Vagina (tissue), 2 donors: ENCODE measurements around the gene TASP1. TPM values are rescaled to one million over a fixed set of nuclear protein-coding genes. Genes with fewer than 3 reads are reported as not detected.

Experiments used
- DNase-seq, 2 donors: peaks; one replicate each; pipeline ENCODE4 v3.0.0-alpha.2; 2017; ENCODE audit errors: extremely low spot score in 2 of 2
- H3K27ac ChIP-seq: fragments of 200-600 bp; sonication (generic); one replicate; pipeline ENCODE4 v1.5.1; 2019
- H3K27me3 ChIP-seq: fragments of 200-600 bp; sonication (generic); one replicate; pipeline ENCODE4 v1.5.1; 2019
- H3K36me3 ChIP-seq, 2 donors: fragments of 200-600 bp; sonication (generic); one replicate each; pipeline ENCODE4 v1.5.1; 2017 to 2019
- H3K4me1 ChIP-seq: fragments of 200-600 bp; sonication (generic); one replicate; pipeline ENCODE4 v1.5.1; 2019
- H3K4me3 ChIP-seq, 2 donors: fragments of 200-600 bp; sonication (generic); 1 replicate in 1 of 2; 2 replicates in 1 of 2; pipeline ENCODE4 v1.5.1; 2016 to 2019
- H3K9me3 ChIP-seq: fragments of 200-600 bp; sonication (generic); one replicate; pipeline ENCODE4 v1.5.1; 2019
- CTCF ChIP-seq, 3 experiments: fragments of 450-650 bp in 2 of 3; fragments of 200-600 bp in 1 of 3; sonication (generic) in 1 of 3; IDR thresholded peaks; one replicate each; pipeline ENCODE4 v1.5.1; 2017 to 2019; ENCODE audit warnings: antibody characterized with exemption in 3 of 3, mild to moderate bottlenecking in 2 of 3, moderate library complexity in 2 of 3
- POLR2A ChIP-seq, 2 donors: fragments of 450-650 bp; IDR thresholded peaks; one replicate each; pipeline ENCODE4 v1.6.1; 2017; ENCODE audit warnings: antibody characterized with exemption in 2 of 2, mild to moderate bottlenecking in 2 of 2, moderate library complexity in 2 of 2
- POLR2AphosphoS5 ChIP-seq, 2 donors: sonication (generic); formaldehyde crosslinking; IDR thresholded peaks; one replicate each; pipeline ENCODE4 v1.9.0; 2017; ENCODE audit warnings: antibody characterized with exemption in 2 of 2, mild to moderate bottlenecking in 2 of 2, low read depth in 1 of 2; ENCODE audit not compliant: insufficient read depth in 1 of 2
- intact Hi-C: fragments of 100-400 bp; cut with DNase I; formaldehyde crosslinking; loops from one replicate; pipeline ENCODE4 v1.15.1; 2023
- total RNA-seq: library from RNA; depleted of rRNA; stranded (reverse); fragments of >200 nt; gene quantifications from one replicate; pipeline ENCODE4 v1.2.3, GENCODE V29; 2016

Gene TASP1
- total RNA-seq, 1 donor from 2014 or later, result 12.5 TPM

- Histone ChIP-seq H3K4me1 (no peaks in the 10 kb centered on the region), H3K9me3 (no peaks in the 10 kb centered on the region), H3K27ac (no peak overlapping the region), H3K4me3 (no peak overlapping the region), H3K36me3 (no peaks in the 10 kb centered on the region), H3K27me3 (no peaks in the 10 kb centered on the region)
- no peak for DNase-seq
- TF ChIP-seq CTCF (IDR thresholded peaks at IDR 0.05) (no peak), POLR2AphosphoS5 (IDR thresholded peaks at IDR 0.05; ENCODE audit: insufficient read depth in 1 of 2, low read depth in 1 of 2) (no peak), POLR2A (IDR thresholded peaks at IDR 0.05) (no peak)
- intact Hi-C loops, result no loop called here
These were observed 211.9 kb downstream of the TASP1 start for GRCh38 chr20:13426870-13427269.

- Histone ChIP-seq H3K36me3 (no peaks in the 10 kb centered on the region), H3K4me3 (no peak overlapping the region), H3K4me1 (no peaks in the 10 kb centered on the region), H3K27me3 (no peaks in the 10 kb centered on the region), H3K27ac (no peak overlapping the region), H3K9me3 (no peaks in the 10 kb centered on the region)
- TF ChIP-seq POLR2AphosphoS5 (IDR thresholded peaks at IDR 0.05; ENCODE audit: insufficient read depth in 1 of 2, low read depth in 1 of 2), result no peak
- TF ChIP-seq POLR2A (IDR thresholded peaks at IDR 0.05), result no peak
- TF ChIP-seq CTCF (IDR thresholded peaks at IDR 0.05), result no peak
- DNase-seq, result no peak
- intact Hi-C loops, result no loop called here
These were observed 213.2 kb downstream of the TASP1 start for GRCh38 chr20:13425381-13426135.

- TF ChIP-seq POLR2AphosphoS5 (IDR thresholded peaks at IDR 0.05; ENCODE audit: insufficient read depth in 1 of 2, low read depth in 1 of 2) (no peak), POLR2A (IDR thresholded peaks at IDR 0.05) (no peak), CTCF (IDR thresholded peaks at IDR 0.05) (no peak)
- H3K36me3 ChIP-seq, result no peaks in the 10 kb centered on the region
- H3K4me3 ChIP-seq, result no peak overlapping the region
These were observed 214.4 kb downstream of the TASP1 start for GRCh38 chr20:13424174-13424833.

GRCh38 chr20:13423472-13424173, 215.1 kb downstream of the TASP1 start:
- Histone ChIP-seq H3K4me1 (no peaks in the 10 kb centered on the region), H3K4me3 (no peak overlapping the region), H3K9me3 (no peaks in the 10 kb centered on the region), H3K27me3 (no peaks in the 10 kb centered on the region), H3K27ac (no peak overlapping the region), H3K36me3 (no peaks in the 10 kb centered on the region)
- intact Hi-C loops, result no loop called here
- TF ChIP-seq CTCF (IDR thresholded peaks at IDR 0.05) (no peak), POLR2AphosphoS5 (IDR thresholded peaks at IDR 0.05; ENCODE audit: insufficient read depth in 1 of 2, low read depth in 1 of 2) (no peak), POLR2A (IDR thresholded peaks at IDR 0.05) (no peak)
- DNase-seq, result no peak

More at GRCh38 chr20:13424174-13424833, 214.4 kb downstream of the TASP1 start:
- Histone ChIP-seq H3K27ac (no peak overlapping the region), H3K27me3 (no peaks in the 10 kb centered on the region), H3K9me3 (no peaks in the 10 kb centered on the region), H3K4me1 (no peaks in the 10 kb centered on the region)
- no peak for DNase-seq
- intact Hi-C loops, result no loop called here
